HepG2 (cell line): ENCODE measurements around the gene KDM2B. TPM values are rescaled to one million over a fixed set of nuclear protein-coding genes. Genes with fewer than 3 reads are reported as not detected.
A peak's percentile ranks its signal among the peaks of the same experiment; 100 is the strongest.

Source experiments
- ATAC-seq: fragments of 200-7000 bp; cut with Tn5 transposase; 3 replicates; pipeline ENCODE4 v1.9.1; 2020; ENCODE audit warnings: mild to moderate bottlenecking, moderate library complexity
- BruUV-seq: library from RNA; stranded (reverse); fragments of 400-500 nt; replicated peaks from 2 replicates; lab custom pipeline; 2021; lab: Mats Ljungman, UMichigan
- CTCF ChIA-PET: fragments of 300-600 bp; formaldehyde crosslinking; extraction: SDS; loops from one replicate; lab custom pipeline; 2021; ENCODE audit warnings: low total read pairs, inconsistent platforms, low intra/inter-chr PET ratio; lab: Yijun Ruan, JAX
- POLR2A ChIA-PET: fragments of 350-600 bp; sonication (Branson Sonifier 250); formaldehyde crosslinking; loops from one replicate; lab custom pipeline; 2020; ENCODE audit warnings: antibody characterized with exemption, inconsistent platforms; lab: Yijun Ruan, JAX
- DNase-seq: peaks from one replicate; pipeline ENCODE4 v3.0.0-alpha.2; 2015; ENCODE audit warnings: low spot score
- FAIRE-seq: peaks from 3 replicates; lab custom pipeline; 2011; peaks lifted over from hg19 to GRCh38; lab: Jason Lieb, UNC
- H2AFZ ChIP-seq: one replicate; pipeline ENCODE4 v1.6.1; 2011; ENCODE audit warnings: low read length, inconsistent platforms
- H3K27ac ChIP-seq: fragments of 300-600 bp; 3 replicates; pipeline ENCODE4 v1.8.0; 2011; ENCODE audit warnings: mixed run types, mild to moderate bottlenecking, mixed read lengths, low read length, inconsistent platforms; ENCODE audit not compliant: insufficient read depth; ENCODE audit errors: extremely low read length
- H3K27me3 ChIP-seq, 2 experiments: fragments of 200-600 bp in 1 of 2; 2 replicates in 1 of 2; 3 replicates in 1 of 2; pipeline versions ENCODE4 v1.6.0 to v1.8.0; 2011; ENCODE audit warnings: low read length in 2 of 2, mild to moderate bottlenecking in 2 of 2, moderate library complexity in 2 of 2, inconsistent platforms in 1 of 2; ENCODE audit not compliant: insufficient read depth in 2 of 2, control insufficient read depth in 1 of 2
- H3K36me3 ChIP-seq, 2 experiments: fragments of 200-600 bp in 1 of 2; replicated peaks in 1 of 2; 2 replicates in 1 of 2; 3 replicates in 1 of 2; pipeline versions ENCODE4 v1.5.1 to v1.8.0; 2011; ENCODE audit warnings: low read length in 2 of 2, inconsistent platforms in 1 of 2; ENCODE audit not compliant: insufficient read depth in 2 of 2, control insufficient read depth in 1 of 2
- H3K4me1 ChIP-seq: 2 replicates; pipeline ENCODE4 v1.5.1; 2012; ENCODE audit warnings: low read length, inconsistent platforms; ENCODE audit not compliant: insufficient read depth
- H3K4me2 ChIP-seq: 2 replicates; pipeline ENCODE4 v1.6.0; 2011; ENCODE audit warnings: low read depth, low read length, inconsistent platforms
- H3K4me3 ChIP-seq, 3 experiments: fragments of 200-600 bp in 1 of 3; sonication (generic), shearing (Covaris generic) in 1 of 3; replicated peaks in 1 of 3; 2 replicates each; pipeline ENCODE4 v1.5.1; 2011 to 2016; ENCODE audit warnings: low read length in 3 of 3, inconsistent platforms in 2 of 3, low read depth in 2 of 3, mild to moderate bottlenecking in 2 of 3, control low read depth in 1 of 3, mixed read lengths in 1 of 3; ENCODE audit not compliant: insufficient read depth in 1 of 3
- H3K79me2 ChIP-seq: one replicate; pipeline ENCODE4 v1.6.1; 2011; ENCODE audit warnings: low read length, inconsistent platforms; ENCODE audit not compliant: insufficient read depth
- H3K9ac ChIP-seq: 2 replicates; pipeline ENCODE4 v1.6.0; 2011; ENCODE audit warnings: mild to moderate bottlenecking, low read depth, low read length, inconsistent platforms; ENCODE audit not compliant: insufficient read depth
- H3K9me3 ChIP-seq: 2 replicates; pipeline ENCODE4 v1.5.1; 2012; ENCODE audit warnings: mild to moderate bottlenecking, low read length
- H4K20me1 ChIP-seq: 2 replicates; pipeline ENCODE4 v1.6.0; 2011; ENCODE audit warnings: inconsistent platforms, mild to moderate bottlenecking, low read length, moderate library complexity; ENCODE audit not compliant: insufficient read depth
- ATF7-NPFF ChIP-seq: sonication (generic); formaldehyde crosslinking; IDR thresholded peaks from 2 replicates; pipeline ENCODE4 v1.8.1; 2023; ENCODE audit warnings: mild to moderate bottlenecking, low read depth, missing genetic modification reagents, moderate library complexity
- HOXA5 ChIP-seq: sonication (generic); formaldehyde crosslinking; IDR thresholded peaks from 2 replicates; pipeline ENCODE4 v1.4.0; 2020; ENCODE audit warnings: missing genetic modification reagents
- PRPF4 ChIP-seq: fragments of 200-400 bp; formaldehyde crosslinking; IDR thresholded peaks from 2 replicates; pipeline ENCODE4 v1.6.1; 2016; ENCODE audit warnings: low read length, low read depth; ENCODE audit not compliant: poor library complexity, severe bottlenecking
- SIX1 ChIP-seq: sonication (generic); formaldehyde crosslinking; IDR thresholded peaks from 2 replicates; pipeline ENCODE4 v1.4.0; 2020; ENCODE audit warnings: missing genetic modification reagents, borderline replicate concordance
- WGBS: methylation state at CpG from one replicate; pipeline ENCODE4 v1.1.6; 2017; ENCODE audit warnings: low lambda C conversion rate; 5-methylcytosine and 5-hydroxymethylcytosine counted together
- in situ Hi-C: cut with HindIII; loops from 2 replicates; pipeline ENCODE4 v1.10.0; 2017; ENCODE audit warnings: low pct_unique_long_range_greater_than_20kb; ENCODE audit not compliant: extremely low pct_ligation_motif_present
- intact Hi-C: fragments of 100-400 bp; cut with micrococcal nuclease; formaldehyde crosslinking; loops from one replicate; pipeline ENCODE4 v1.10.0; 2022; ENCODE audit not compliant: unreplicated experiment
- polyA plus RNA-seq, 8 experiments: library from polyadenylated mRNA; depleted of rRNA in 3 of 8; stranded (reverse) in 7 of 8; unstranded in 1 of 8; fragments of >200 nt; fragmentation: Illumina TruSeq in 4 of 8; extraction: Trizol in 4 of 8; gene quantifications; 2 replicates each; pipeline versions ENCODE4 v1.2.1 to v1.2.3, GENCODE V29; 2011 to 2016; ENCODE audit warnings: low read depth in 4 of 8, missing spikeins in 1 of 8, mixed read lengths in 1 of 8; ENCODE audit not compliant: insufficient read depth in 1 of 8
- total RNA-seq, 5 experiments: library from RNA; depleted of rRNA; stranded (reverse); fragments of >200 nt; fragmentation: Illumina TruSeq; extraction: Trizol; gene quantifications; 2 replicates each; pipeline ENCODE4 v1.2.3, GENCODE V29; 2016; ENCODE audit warnings: low read depth in 1 of 5
- TF ChIP-seq, protein P1 (sequence below): sonication (generic); formaldehyde crosslinking; IDR thresholded peaks from 2 replicates; pipeline ENCODE4 v1.8.1; 2022; ENCODE audit warnings: mild to moderate bottlenecking, missing genetic modification reagents
- TF ChIP-seq, protein P2 (sequence below): sonication (generic); formaldehyde crosslinking; IDR thresholded peaks from 2 replicates; pipeline ENCODE4 v1.5.0; 2020; ENCODE audit warnings: missing genetic modification reagents
- TF ChIP-seq, protein P3 (sequence below): sonication (generic); formaldehyde crosslinking; IDR thresholded peaks from 2 replicates; pipeline ENCODE4 v1.4.0; 2020; ENCODE audit warnings: low read depth, missing genetic modification reagents
- TF ChIP-seq, protein P4 (sequence below): sonication (generic); formaldehyde crosslinking; IDR thresholded peaks from 2 replicates; pipeline ENCODE4 v1.4.0; 2020; ENCODE audit warnings: mild to moderate bottlenecking, missing genetic modification reagents, borderline replicate concordance
- TF ChIP-seq, protein P5 (sequence below): sonication (generic); formaldehyde crosslinking; IDR thresholded peaks from 2 replicates; pipeline ENCODE4 v1.5.1; 2020; ENCODE audit warnings: mild to moderate bottlenecking, missing genetic modification reagents

The KDM2B gene
- total and polyA plus RNA-seq, 2 of the 13 experiments (the other 11 are each of a cell fraction or from before 2014, with no cell fraction given) = 17.5 to 26.1 TPM

DNA sequence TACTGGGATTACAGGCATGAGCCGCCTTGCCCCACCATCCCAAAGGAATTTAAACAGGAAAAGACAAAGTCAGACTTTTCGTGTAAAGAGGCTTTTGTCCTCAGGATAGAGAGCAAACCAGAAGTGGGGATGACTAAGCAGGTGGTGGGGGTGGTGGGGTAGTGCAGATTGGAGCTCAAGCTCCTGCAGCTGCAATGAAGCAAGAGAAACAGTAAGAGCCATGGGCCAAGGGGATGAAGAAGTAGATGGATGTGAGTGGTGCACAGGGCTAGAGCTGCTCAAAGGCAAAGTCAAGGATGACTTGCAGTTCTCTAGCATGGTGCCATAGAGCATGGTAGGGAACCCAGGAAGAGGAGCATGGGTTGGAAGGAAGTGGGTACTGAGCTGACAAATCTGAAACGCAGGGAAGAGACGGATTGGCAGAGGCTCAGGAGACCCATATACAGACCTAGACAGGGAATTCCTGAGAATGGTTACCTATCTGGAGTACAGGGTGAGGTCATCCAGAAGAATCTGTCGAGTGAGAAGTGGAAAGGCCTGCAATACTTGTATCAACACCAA lies 192.3 kb downstream of the KDM2B start:
- DNase-seq = peak; percentile 66
- intact Hi-C loops = no loop called here
- BruUV-seq = no TSS peak
- no peak overlapping the region for H3K4me2 ChIP-seq
- peaks cover 15% of the 10 kb centered on the region for H3K4me1 ChIP-seq
- no peak overlapping the region for H3K27ac ChIP-seq
- H3K27me3 ChIP-seq = no peaks in the 10 kb centered on the region
- H3K9me3 ChIP-seq = no peaks in the 10 kb centered on the region
- ATAC-seq = peak; percentile 67
- ChIA-PET CTCF (no interaction called here), POLR2A (no interaction called here)
- WGBS = 41% methylated on average over 5 of the region's 5 CpGs
- H3K36me3 ChIP-seq = no peaks in the 10 kb centered on the region
- no peaks in the 10 kb centered on the region for H3K79me2 ChIP-seq
- in situ Hi-C loops = no loop called here
- H4K20me1 ChIP-seq = no peaks in the 10 kb centered on the region
- no peak overlapping the region for H3K9ac ChIP-seq
- FAIRE-seq = no peak
- H2AFZ ChIP-seq = no peak overlapping the region
- H3K4me3 ChIP-seq = no peak overlapping the region
- TF ChIP-seq, protein P1, sequence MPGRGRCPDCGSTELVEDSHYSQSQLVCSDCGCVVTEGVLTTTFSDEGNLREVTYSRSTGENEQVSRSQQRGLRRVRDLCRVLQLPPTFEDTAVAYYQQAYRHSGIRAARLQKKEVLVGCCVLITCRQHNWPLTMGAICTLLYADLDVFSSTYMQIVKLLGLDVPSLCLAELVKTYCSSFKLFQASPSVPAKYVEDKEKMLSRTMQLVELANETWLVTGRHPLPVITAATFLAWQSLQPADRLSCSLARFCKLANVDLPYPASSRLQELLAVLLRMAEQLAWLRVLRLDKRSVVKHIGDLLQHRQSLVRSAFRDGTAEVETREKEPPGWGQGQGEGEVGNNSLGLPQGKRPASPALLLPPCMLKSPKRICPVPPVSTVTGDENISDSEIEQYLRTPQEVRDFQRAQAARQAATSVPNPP = no peak
- TF ChIP-seq ATF7-NPFF (CRISPR knock-in tag) (no peak), PRPF4 (no peak), SIX1 (CRISPR knock-in tag) (no peak), HOXA5 (no peak)
- TF ChIP-seq, protein P2, sequence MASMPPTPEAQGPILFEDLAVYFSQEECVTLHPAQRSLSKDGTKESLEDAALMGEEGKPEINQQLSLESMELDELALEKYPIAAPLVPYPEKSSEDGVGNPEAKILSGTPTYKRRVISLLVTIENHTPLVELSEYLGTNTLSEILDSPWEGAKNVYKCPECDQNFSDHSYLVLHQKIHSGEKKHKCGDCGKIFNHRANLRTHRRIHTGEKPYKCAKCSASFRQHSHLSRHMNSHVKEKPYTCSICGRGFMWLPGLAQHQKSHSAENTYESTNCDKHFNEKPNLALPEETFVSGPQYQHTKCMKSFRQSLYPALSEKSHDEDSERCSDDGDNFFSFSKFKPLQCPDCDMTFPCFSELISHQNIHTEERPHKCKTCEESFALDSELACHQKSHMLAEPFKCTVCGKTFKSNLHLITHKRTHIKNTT = no peak
- TF ChIP-seq, protein P3, sequence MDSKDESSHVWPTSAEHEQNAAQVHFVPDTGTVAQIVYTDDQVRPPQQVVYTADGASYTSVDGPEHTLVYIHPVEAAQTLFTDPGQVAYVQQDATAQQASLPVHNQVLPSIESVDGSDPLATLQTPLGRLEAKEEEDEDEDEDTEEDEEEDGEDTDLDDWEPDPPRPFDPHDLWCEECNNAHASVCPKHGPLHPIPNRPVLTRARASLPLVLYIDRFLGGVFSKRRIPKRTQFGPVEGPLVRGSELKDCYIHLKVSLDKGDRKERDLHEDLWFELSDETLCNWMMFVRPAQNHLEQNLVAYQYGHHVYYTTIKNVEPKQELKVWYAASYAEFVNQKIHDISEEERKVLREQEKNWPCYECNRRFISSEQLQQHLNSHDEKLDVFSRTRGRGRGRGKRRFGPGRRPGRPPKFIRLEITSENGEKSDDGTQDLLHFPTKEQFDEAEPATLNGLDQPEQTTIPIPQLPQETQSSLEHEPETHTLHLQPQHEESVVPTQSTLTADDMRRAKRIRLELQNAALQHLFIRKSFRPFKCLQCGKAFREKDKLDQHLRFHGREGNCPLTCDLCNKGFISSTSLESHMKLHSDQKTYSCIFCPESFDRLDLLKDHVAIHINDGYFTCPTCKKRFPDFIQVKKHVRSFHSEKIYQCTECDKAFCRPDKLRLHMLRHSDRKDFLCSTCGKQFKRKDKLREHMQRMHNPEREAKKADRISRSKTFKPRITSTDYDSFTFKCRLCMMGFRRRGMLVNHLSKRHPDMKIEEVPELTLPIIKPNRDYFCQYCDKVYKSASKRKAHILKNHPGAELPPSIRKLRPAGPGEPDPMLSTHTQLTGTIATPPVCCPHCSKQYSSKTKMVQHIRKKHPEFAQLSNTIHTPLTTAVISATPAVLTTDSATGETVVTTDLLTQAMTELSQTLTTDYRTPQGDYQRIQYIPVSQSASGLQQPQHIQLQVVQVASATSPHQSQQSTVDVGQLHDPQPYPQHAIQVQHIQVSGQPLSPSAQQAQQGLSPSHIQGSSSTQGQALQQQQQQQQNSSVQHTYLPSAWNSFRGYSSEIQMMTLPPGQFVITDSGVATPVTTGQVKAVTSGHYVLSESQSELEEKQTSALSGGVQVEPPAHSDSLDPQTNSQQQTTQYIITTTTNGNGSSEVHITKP = no peak
- TF ChIP-seq, protein P4, sequence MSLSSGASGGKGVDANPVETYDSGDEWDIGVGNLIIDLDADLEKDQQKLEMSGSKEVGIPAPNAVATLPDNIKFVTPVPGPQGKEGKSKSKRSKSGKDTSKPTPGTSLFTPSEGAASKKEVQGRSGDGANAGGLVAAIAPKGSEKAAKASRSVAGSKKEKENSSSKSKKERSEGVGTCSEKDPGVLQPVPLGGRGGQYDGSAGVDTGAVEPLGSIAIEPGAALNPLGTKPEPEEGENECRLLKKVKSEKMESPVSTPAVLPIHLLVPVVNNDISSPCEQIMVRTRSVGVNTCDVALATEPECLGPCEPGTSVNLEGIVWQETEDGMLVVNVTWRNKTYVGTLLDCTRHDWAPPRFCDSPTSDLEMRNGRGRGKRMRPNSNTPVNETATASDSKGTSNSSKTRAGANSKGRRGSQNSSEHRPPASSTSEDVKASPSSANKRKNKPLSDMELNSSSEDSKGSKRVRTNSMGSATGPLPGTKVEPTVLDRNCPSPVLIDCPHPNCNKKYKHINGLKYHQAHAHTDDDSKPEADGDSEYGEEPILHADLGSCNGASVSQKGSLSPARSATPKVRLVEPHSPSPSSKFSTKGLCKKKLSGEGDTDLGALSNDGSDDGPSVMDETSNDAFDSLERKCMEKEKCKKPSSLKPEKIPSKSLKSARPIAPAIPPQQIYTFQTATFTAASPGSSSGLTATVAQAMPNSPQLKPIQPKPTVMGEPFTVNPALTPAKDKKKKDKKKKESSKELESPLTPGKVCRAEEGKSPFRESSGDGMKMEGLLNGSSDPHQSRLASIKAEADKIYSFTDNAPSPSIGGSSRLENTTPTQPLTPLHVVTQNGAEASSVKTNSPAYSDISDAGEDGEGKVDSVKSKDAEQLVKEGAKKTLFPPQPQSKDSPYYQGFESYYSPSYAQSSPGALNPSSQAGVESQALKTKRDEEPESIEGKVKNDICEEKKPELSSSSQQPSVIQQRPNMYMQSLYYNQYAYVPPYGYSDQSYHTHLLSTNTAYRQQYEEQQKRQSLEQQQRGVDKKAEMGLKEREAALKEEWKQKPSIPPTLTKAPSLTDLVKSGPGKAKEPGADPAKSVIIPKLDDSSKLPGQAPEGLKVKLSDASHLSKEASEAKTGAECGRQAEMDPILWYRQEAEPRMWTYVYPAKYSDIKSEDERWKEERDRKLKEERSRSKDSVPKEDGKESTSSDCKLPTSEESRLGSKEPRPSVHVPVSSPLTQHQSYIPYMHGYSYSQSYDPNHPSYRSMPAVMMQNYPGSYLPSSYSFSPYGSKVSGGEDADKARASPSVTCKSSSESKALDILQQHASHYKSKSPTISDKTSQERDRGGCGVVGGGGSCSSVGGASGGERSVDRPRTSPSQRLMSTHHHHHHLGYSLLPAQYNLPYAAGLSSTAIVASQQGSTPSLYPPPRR = no peak
- TF ChIP-seq, protein P5, sequence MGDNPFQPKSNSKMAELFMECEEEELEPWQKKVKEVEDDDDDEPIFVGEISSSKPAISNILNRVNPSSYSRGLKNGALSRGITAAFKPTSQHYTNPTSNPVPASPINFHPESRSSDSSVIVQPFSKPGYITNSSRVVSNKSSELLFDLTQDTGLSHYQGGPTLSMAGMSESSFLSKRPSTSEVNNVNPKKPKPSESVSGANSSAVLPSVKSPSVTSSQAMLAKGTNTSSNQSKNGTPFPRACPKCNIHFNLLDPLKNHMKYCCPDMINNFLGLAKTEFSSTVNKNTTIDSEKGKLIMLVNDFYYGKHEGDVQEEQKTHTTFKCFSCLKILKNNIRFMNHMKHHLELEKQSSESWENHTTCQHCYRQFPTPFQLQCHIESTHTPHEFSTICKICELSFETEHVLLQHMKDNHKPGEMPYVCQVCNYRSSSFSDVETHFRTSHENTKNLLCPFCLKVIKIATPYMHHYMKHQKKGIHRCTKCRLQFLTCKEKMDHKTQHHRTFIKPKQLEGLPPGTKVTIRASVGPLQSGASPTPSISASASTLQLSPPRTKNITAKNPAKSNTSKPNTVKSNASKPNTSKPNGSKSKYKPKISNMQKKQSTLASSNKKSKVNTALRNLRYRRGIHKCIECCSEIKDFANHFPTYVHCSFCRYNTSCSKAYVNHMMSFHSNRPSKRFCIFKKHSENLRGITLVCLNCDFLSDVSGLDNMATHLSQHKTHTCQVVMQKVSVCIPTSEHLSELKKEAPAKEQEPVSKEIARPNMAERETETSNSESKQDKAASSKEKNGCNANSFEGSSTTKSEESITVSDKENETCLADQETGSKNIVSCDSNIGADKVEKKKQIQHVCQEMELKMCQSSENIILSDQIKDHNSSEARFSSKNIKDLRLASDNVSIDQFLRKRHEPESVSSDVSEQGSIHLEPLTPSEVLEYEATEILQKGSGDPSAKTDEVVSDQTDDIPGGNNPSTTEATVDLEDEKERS (CRISPR knock-in tag) = no peak
